ENCODE measurements around the gene SHOC2.

SHOC2 gene

DNA sequence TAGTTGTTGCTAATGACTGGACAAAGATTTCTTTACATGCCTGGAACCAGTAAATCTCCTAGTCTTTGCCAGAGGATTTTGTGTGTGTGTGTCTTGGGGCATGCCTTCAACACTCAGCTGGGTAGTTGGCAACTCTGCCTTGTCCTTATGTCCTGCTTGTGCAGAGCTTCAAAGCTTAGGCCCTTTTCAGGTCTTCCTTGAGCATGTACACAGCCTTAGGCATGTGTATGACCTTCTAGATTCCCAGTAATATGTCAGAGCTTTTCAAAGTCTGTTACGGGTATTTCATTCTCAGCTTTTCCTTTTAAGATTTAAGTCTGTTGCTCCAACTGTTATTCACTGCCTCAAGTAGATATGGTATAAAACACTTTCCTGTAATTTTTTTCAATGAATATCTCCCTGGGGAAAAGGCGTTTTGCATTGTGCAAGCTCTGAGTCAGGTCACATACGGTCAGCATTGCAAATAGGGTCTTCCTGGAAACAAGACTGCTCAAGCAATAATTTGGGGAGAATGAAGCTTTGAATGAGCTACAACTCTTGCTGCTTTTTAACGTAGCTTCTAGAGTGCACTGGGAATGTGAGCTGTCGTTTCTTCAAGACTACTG, 25.5 kb downstream of the SHOC2 start:
- no peak for DNase-seq (ENCODE audit: low read depth in 2 of 3, low spot score in 2 of 3)

GRCh38 chr10:110946496-110946895, 27.1 kb downstream of the SHOC2 start:
- no peak for DNase-seq (ENCODE audit: low read depth in 2 of 3, low spot score in 2 of 3)

DNA sequence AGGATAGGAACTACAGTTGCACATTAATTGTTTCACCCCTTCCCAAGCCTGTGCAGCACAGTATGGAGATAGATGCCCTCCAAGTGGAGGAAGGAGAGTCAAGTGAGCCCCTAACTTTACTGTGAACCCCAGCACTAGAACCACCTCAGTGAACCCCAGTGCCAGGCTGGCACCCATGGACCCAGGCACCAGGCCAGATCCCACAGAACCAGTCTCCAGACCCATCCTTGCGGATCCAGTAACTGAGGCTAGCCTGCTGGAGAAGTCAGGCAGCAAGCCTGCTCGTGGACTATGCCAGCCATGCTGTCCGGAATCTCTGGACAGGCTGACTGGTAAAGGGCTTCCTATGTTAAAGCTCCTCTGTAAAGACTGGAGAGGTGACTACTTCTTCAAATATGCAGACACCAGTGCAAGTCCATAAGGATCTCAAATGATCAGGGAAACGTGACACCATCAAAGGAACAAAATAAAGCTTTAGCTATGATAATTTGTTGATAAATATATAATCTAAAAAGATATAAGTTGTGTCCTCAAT, 27.7 kb downstream of the SHOC2 start:
- DNase-seq (ENCODE audit: low read depth in 2 of 3, low spot score in 2 of 3), result no peak

- DNase-seq (ENCODE audit: low read depth in 2 of 3, low spot score in 2 of 3), result no peak
Measured at GRCh38 chr10:110951381-110951780, 32.0 kb downstream of the SHOC2 start.

DNA sequence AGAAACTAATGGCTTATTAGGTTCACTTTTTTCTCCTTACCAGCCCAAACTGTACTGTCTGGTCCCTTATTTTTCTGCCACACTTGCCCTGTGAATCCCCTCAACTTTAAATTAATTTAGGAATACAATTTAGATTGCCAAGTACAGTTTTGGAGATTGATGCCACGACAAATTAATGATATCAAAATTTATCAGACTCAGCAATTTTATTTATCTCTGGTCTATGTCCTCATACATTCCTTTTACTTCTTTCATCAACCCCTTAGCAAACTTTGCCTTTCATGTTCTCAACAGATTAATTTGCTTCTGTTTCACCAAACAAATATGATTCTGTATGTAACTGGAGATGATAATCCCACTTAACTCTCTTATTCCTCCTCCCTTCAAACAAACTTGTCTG, 38.2 kb downstream of the SHOC2 start:
- no peak for DNase-seq (ENCODE audit: low read depth in 2 of 3, low spot score in 2 of 3)

GRCh38 chr10:110959379-110960332, 40.3 kb downstream of the SHOC2 start:
- no peak for DNase-seq (ENCODE audit: low read depth in 2 of 3, low spot score in 2 of 3)

GRCh38 chr10:110960333-110960712, 40.9 kb downstream of the SHOC2 start:
- no peak for DNase-seq (ENCODE audit: low read depth in 2 of 3, low spot score in 2 of 3)

DNA sequence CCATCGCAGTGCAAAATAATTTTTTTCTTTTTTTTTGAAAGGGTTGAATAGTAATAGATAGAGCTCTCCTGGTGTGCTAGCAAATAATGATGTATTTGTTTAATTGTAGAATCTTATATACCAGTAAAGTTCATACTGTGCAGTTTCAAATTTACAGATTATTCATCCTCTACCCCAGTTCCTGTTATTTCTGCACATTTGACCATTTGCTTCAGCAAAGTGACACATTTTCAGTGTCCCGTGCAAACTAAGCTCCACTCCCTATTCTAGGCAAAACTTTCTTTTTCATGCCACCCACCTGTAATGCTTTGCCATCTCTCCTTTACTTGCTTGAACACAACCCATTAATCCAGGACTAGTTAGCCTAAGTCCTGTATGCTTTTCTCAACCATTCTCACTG, 43.0 kb downstream of the SHOC2 start:
- DNase-seq (ENCODE audit: low read depth in 2 of 3, low spot score in 2 of 3), result no peak

GRCh38 chr10:110963162-110963561, 43.8 kb downstream of the SHOC2 start:
- no peak for DNase-seq (ENCODE audit: low read depth in 2 of 3, low spot score in 2 of 3)

DNA sequence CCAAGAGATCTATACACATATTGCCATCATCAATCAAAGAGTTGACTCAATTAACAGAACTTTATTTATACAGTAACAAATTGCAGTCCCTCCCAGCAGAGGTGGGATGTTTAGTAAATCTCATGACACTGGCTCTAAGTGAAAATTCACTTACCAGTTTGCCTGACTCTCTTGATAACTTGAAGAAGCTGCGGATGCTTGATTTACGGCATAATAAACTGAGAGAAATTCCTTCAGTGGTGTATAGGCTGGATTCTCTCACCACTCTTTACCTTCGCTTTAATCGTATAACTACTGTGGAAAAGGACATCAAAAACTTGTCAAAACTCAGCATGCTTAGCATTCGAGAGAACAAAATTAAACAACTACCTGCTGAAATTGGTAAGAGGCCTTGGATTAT, 45.3 kb downstream of the SHOC2 start:
- DNase-seq (ENCODE audit: low read depth in 2 of 3, low spot score in 2 of 3), result no peak

DNA sequence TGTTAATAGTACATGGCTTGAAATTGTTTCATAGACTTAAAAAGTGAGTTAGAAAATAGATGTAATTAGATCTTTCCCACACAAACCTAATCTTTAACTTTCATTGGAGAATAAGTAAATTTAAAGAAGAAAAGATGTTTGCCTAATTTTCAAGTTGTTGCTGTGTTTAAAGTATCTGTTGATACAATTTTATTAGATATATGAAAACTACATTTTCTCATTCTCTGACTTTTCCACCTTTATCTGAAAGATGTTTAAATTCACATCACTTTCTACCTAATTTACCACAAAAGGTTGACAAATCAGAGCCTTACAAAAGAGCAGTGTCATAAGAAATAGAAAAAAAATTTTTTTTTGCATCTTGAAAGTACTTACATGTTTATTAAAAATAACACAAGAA, 45.8 kb downstream of the SHOC2 start:
- DNase-seq (ENCODE audit: low read depth in 2 of 3, low spot score in 2 of 3), result no peak

- no peak for DNase-seq (ENCODE audit: low read depth in 2 of 3, low spot score in 2 of 3)
Measured at GRCh38 chr10:110966146-110966545, 46.7 kb downstream of the SHOC2 start.

DNA sequence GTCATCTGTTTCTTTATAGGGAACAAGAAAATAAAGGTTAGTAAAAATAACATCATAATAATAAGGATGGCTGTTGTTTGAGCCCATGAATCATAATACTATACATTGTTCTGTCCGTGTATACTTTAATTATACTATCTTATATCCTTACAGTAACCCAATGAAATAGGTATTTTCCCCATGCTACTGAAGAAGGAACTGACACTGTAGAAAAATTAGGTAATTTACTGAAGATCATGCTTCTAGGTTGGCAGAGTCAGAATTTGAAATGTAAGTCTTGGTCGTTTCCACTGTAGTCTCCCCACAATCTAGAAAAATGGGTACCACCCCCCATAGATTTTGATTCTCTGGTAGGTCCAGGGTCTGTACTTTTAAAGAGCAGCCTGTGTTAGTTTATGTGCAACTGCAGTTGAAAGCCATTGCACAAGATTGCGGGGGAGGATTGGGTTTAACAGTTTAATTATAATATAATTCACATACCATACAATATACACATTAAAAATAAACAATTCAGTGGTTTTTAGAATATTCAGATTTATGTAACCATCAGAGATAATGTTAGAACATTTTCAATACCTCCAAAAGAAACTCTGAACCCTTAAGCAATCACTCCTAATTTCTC, 47.7 kb downstream of the SHOC2 start:
- DNase-seq (ENCODE audit: low read depth in 2 of 3, low spot score in 2 of 3), result no peak

DNA sequence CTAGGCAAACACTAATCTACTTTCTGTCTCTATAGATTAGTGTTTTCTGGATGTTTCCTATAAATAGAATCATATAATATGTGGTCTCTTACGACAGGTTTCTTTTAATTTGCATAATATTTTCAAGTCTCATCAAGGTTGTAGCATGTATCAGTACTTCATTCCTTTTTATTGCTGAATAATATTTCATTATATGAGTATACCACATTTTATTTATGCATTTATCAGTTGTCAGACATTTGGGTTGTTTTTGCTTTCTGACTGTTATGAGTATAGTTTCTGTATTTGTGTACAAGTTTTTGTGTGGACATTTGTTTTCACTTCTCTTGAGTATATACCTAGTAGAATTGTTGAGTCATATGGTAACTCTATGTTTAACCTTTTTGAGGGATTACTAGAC, 48.2 kb downstream of the SHOC2 start:
- DNase-seq (ENCODE audit: low read depth in 2 of 3, low spot score in 2 of 3), result no peak

GRCh38 chr10:110969183-110969582, 49.8 kb downstream of the SHOC2 start:
- DNase-seq (ENCODE audit: low read depth in 2 of 3, low spot score in 2 of 3), result no peak

- no peak for DNase-seq (ENCODE audit: low read depth in 2 of 3, low spot score in 2 of 3)
Measured at GRCh38 chr10:110971638-110972037, 52.2 kb downstream of the SHOC2 start.

DNA sequence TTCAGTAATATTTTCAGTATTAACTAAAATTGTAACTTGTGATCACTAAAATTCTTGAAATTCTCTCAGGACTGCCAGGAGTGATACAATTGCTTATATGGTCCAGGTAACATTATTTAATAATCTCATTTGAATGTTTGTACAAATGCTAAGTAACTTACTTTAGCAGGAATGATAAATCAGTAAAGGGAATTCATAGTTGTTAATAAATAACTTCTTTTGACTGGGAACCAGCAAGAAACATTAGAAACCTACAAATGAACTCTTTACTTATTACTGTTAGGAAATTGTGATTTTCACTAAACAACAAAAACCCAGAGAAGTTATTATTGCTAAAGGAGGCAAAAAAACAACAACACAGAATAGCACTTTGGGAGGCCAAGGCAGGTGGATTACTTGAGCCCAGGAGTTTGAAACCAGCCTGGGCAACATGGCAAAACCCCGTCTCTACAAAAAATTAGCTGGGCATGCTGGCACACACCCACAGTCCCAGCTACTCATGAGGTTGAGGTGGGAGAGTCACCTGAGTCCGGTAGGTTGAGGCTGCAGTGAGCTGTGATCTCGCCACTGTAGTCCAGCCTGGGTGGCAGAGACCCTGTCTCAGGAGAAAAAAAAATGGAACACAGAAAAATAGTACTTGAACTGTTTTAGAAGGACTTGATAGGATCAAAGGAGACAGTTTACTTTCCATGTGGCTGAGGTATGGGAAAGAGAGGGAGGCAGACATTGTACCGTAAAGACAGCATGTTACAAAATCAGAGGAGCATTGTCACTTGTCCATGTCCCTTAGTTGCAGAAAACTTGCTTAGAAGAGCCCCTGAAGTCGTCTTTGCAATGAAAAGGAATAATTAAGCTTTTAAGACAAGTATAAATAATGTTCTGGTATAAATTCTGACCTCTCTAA, 53.1 kb downstream of the SHOC2 start:
- DNase-seq (ENCODE audit: low read depth in 2 of 3, low spot score in 2 of 3), result no peak

GRCh38 chr10:110973400-110973799, 54.0 kb downstream of the SHOC2 start:
- no peak for DNase-seq (ENCODE audit: low read depth in 2 of 3, low spot score in 2 of 3)

DNA sequence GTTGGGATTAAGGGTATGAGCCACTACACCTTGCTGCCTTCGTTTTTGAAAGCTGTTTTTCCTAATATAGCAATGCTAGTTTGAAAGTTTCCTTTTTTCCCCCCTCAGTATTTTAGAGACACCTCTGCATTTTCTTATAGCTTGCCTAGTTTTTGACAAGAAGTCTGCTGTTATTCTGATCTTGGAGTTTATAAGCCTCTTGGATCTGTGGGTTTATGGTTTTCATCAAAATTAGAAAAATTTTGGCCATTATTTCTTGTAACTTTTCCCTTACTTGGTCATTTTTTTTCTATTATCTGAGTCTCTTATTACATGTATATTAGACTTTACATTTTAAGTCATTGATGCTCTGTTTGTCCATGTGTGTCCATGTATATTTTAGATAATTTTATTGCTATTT, 57.2 kb downstream of the SHOC2 start:
- no peak for DNase-seq (ENCODE audit: low read depth in 2 of 3, low spot score in 2 of 3)

GRCh38 chr10:110977662-110978061, 58.3 kb downstream of the SHOC2 start:
- no peak for DNase-seq (ENCODE audit: low read depth in 2 of 3, low spot score in 2 of 3)

DNA sequence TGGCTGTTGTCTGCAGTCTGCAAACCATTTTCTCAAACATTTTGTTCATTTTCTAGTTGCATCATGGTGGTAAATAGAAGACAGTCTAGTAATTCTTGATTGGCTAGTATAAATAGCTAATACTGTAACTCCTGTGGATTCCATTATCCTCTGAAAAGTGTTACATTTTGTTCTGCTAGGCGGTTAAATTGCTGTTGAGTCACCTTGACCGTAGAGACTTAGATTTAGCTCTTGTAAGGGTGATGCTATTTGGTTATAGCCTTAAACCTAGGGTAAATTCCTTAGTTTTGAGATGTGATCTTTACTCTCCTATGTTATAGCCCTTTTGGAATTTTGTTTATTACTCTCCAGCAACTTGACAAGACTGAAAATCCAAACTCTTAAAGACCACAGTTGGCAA, 58.8 kb downstream of the SHOC2 start:
- no peak for DNase-seq (ENCODE audit: low read depth in 2 of 3, low spot score in 2 of 3)
